Bronchial epithelial cell (primary cell): Measurements from ENCODE around the gene PPP6R2. TPM values are rescaled to one million over a fixed set of nuclear protein-coding genes. Genes with fewer than 3 reads are reported as not detected.

Experiments
- DNase-seq: peaks from one replicate; pipeline ENCODE4 v3.0.0-alpha.2; 2010; ENCODE audit warnings: low read depth
- FAIRE-seq: peaks from 2 replicates; lab custom pipeline; 2011; peaks lifted over from hg19 to GRCh38; lab: Jason Lieb, UNC
- H3K27me3 ChIP-seq: 2 replicates; pipeline ENCODE4 v1.5.1; 2011; ENCODE audit warnings: low read length; ENCODE audit not compliant: control insufficient read depth, insufficient read depth
- H3K36me3 ChIP-seq: 2 replicates; pipeline ENCODE4 v1.5.1; 2011; ENCODE audit warnings: low read length; ENCODE audit not compliant: control insufficient read depth, insufficient read depth
- H3K4me3 ChIP-seq: 2 replicates; pipeline ENCODE4 v1.5.1; 2011; ENCODE audit warnings: mild to moderate bottlenecking, low read depth, low read length, control low read depth
- total RNA-seq: library from RNA; depleted of rRNA; stranded (reverse); fragments of >200 nt; gene quantifications from 2 replicates; pipeline ENCODE4 v1.2.1, GENCODE V29; 2014
- TF ChIP-seq, protein P1 (sequence below): IDR thresholded peaks from 2 replicates; pipeline ENCODE4 v1.5.1; 2011; ENCODE audit warnings: mild to moderate bottlenecking, moderate library complexity, low read length, control low read depth, inconsistent platforms; ENCODE audit not compliant: insufficient read depth, severe bottlenecking

PPP6R2 gene
- total RNA-seq, 1 donor from 2014 or later: 50.5 TPM

DNA sequence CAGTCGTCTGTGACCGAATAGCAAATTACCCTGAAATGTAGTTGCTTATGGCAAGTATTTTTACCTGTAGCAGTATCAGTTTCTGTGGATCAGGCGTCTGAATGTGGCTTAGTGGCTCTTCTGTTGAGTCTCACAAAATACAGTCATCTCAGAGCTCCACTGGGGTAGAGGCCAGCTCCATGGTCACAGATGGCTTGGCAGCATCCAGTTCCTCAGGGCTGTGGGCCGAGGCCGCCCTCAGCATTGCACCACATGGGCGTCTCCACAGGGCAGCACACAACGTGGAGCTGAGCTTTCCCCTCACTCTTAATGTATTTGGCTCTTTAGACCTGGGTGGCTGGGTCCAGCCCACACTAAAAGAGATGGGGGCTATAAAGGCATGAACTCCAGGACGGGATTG lies 73.9 kb downstream of the PPP6R2 start:
- Histone ChIP-seq H3K36me3 (peaks cover 36% of the 10 kb centered on the region), H3K4me3 (no peak overlapping the region), H3K27me3 (no peaks in the 10 kb centered on the region)
- TF ChIP-seq, protein P1, sequence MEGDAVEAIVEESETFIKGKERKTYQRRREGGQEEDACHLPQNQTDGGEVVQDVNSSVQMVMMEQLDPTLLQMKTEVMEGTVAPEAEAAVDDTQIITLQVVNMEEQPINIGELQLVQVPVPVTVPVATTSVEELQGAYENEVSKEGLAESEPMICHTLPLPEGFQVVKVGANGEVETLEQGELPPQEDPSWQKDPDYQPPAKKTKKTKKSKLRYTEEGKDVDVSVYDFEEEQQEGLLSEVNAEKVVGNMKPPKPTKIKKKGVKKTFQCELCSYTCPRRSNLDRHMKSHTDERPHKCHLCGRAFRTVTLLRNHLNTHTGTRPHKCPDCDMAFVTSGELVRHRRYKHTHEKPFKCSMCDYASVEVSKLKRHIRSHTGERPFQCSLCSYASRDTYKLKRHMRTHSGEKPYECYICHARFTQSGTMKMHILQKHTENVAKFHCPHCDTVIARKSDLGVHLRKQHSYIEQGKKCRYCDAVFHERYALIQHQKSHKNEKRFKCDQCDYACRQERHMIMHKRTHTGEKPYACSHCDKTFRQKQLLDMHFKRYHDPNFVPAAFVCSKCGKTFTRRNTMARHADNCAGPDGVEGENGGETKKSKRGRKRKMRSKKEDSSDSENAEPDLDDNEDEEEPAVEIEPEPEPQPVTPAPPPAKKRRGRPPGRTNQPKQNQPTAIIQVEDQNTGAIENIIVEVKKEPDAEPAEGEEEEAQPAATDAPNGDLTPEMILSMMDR: no peak
- DNase-seq: no peak
- no peak for FAIRE-seq

DNA sequence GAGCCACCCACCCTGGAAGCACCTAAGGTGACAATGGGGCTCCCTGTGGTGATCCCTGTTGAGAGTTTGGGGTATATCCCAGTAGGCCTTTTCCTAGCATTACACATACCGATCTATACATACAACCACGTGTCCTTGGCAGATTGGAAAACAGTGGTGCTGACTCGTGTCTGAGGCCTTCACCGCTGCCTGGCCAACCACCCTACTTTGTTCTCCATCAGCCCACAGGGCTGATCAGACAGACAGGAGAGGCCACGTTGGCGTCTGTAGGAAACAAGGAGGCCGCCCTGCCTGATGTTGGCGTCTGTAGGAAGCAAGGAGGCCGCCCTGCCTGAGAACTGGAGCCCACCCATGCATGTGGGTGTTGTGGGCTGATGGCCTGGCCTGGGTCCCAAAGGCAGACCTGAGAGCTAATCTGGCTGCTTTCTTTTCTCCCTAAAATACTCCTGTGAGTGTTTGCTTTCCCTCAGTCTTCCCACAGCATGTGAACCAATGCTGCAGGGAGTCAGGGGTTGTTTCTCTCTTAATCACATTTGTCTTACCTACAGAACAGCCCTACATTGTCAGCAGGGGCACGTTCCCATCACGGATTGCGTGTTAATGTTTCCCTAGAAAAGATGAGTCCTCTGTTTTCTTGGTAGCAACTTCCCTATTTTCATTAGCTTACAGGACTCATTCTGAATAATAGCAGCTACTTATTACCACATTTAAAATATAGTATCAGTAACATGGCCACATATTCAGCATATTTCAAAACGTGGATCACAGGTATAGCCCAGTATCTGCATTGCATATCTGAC lies 74.5 kb downstream of the PPP6R2 start:
- peaks cover 40% of the 10 kb centered on the region for H3K36me3 ChIP-seq
- DNase-seq (no peak), FAIRE-seq (peak; percentile 60)
- TF ChIP-seq, protein P1: no peak
- H3K27me3 ChIP-seq: no peaks in the 10 kb centered on the region
- H3K4me3 ChIP-seq: no peak overlapping the region

DNA sequence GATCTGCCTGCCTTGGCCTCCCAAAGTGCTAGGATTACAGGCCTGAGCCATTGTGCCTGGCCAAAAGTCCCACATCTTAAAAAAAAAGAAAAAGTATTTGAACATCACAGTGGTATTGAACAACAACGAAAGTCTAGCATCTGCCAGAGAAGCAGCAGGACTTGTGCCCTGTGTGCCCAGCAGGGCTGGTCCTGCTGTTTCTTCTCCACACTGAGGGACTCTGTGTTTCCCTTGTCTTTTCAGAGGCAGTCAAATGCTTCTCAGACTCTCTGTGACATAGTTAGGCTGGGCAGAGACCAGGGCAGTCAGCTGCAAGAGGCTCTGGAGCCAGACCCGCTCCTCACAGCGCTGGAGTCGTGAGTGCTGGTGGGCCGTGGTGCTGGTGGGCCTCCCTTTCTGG lies 75.5 kb downstream of the PPP6R2 start:
- Histone ChIP-seq H3K27me3 (no peaks in the 10 kb centered on the region), H3K4me3 (no peak overlapping the region), H3K36me3 (peaks cover 47% of the 10 kb centered on the region)
- FAIRE-seq (no peak), DNase-seq (no peak)
- TF ChIP-seq, protein P1: no peak

DNA sequence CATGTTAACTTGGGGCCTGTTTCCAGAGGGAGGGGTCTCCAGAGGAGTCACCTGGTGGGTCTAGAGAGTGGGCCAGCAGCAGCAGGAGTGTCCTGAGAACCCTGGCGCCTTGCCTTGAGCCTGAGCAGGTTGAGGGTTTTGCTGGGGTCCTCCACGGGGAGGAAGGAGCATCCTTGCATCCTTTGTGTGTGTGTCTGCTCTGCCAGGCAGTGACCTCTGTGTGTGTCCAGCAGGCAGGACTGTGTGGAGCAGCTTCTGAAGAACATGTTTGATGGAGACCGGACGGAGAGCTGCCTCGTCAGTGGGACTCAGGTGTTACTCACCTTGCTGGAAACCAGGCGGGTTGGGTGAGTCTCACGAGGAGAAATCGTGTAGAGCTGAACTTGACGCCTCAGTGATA lies 76.0 kb downstream of the PPP6R2 start:
- peak; percentile 47 for FAIRE-seq
- Histone ChIP-seq H3K36me3 (peaks cover 45% of the 10 kb centered on the region), H3K4me3 (no peak overlapping the region), H3K27me3 (no peaks in the 10 kb centered on the region)
- DNase-seq: no peak
- TF ChIP-seq, protein P1: no peak

DNA sequence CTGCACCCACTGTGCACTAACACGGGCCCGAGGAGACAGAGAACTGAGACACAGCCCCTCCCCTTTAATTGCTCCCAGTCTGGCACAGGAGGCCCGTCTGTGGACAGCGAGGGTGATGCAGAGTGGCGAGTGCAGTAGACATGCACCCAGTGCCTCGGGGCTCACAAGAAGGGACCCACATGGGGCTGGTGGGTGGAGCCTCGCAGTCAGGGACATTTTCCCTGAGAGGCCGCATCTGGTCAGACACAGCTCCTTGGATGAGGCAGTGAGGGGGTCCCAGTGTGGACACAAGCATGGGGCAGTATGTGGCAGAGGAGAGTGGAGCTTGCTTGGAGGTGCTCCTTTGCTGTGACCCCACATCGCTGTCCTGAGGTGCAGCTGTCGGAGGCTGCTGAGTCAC lies 76.9 kb downstream of the PPP6R2 start:
- Histone ChIP-seq H3K27me3 (no peaks in the 10 kb centered on the region), H3K4me3 (no peak overlapping the region), H3K36me3 (peaks cover 45% of the 10 kb centered on the region)
- DNase-seq: no peak
- TF ChIP-seq, protein P1: no peak
- FAIRE-seq: no peak
